HG02885 (cell line): ENCODE results near the gene ATP2C2.

ENCODE experiments used
- ATAC-seq: cut with Tn5 transposase; IDR thresholded peaks from one replicate; pipeline ENCODE4 v1.9.1; 2021; ENCODE audit warnings: mild to moderate bottlenecking; ENCODE audit not compliant: unreplicated experiment, poor library complexity

The ATP2C2 gene

DNA sequence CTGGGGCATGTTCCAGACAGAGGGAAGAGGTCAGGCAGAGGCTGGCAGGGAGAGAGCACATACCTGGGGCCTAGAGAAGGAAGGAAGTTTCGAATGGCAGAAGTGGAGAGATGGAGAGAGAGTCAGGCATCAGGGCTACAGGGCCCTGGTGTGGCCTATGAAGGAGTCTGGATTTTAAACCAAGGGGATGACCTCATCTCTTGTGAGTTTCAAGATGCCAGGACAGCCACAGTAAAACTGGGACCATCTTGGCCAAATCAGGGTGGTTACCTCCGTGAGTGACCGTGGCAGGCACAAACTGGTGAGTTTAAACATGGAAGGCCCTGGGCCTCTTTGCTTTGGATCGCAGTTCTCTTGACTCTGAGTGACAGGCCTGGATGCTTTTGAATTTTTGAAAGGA, 7.6 kb upstream of the ATP2C2 start:
- no peak for ATAC-seq

DNA sequence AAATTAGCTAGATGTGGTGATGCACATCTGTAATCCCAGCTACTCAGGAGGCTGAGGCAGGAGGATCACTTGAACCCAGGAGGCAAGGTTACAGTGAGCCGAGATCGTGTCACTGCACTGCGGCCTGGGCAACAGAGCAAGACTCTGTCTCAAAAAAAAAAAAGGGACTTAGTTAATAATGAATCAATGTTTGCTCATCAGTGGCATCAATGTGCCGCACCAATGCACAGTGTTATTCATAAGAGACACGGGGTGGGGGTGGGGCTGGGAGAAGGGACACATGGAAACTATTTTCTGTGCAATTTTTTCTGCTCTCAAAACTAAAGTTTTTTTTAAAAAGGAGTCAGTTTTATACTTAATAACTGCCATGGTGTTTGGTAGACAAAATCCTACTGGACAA, 6.8 kb upstream of the ATP2C2 start:
- ATAC-seq, result no peak

DNA sequence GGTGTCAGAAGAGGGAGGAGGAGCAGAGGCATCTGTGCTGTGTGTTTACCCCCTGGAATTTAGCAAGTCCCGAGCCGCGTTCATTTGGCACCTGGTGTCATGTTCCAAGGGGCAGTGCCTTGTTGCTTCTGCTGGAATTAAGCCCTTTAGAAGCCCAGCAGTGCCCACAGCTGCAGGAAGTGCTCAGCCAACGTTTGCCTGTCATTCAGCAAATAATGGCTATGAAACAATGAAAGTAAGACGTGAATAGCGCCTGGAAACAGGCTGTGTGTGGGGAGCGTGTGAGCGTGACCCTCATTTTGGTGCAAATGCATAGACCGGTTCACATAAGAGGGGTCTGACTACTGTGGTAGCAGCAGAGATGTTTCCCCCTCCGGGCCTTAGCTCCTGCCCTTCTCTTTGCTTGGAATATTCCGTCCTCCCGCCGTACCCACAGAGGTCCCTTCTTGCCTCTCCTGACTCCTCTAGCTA, 5.8 kb upstream of the ATP2C2 start:
- no peak for ATAC-seq

DNA sequence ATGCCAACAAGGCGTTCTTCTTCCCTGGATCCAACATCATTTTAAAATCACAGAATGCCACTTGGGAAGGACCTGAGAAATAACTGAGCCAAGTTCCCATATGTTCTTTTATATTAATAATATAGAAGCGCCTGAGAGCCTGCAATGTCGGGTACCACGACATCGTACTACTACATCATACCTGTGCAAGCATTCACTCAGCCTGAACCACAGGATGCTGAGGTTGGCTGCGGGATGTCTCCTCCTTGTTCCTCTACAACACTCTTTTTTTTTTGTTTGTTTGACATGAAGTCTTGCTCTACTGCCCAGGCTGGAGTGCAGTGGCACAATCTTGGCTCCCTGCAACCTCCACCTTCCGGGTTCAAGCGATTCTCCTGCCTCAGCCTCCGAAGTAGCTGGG, 2.1 kb upstream of the ATP2C2 start:
- ATAC-seq, result no peak

DNA sequence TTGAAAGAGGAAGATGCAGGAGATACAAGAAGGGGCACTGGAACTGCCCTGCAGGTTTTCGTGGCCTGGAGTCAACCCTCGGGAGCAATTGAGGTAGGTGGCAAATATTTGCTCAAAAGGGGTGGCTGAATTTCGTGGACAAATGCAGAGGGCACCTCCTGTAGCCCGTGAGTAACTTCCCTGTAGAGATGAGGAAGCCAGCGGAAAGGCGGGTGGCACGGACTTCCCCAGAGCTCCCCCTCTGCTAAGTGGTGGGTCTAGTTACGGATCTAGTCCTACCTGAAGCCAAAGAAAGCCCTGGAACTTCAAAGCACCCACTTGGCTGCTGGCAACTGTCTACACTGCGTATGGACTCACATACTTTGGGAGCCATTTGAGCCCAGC, 1.0 kb upstream of the ATP2C2 start:
- ATAC-seq, result no peak

DNA sequence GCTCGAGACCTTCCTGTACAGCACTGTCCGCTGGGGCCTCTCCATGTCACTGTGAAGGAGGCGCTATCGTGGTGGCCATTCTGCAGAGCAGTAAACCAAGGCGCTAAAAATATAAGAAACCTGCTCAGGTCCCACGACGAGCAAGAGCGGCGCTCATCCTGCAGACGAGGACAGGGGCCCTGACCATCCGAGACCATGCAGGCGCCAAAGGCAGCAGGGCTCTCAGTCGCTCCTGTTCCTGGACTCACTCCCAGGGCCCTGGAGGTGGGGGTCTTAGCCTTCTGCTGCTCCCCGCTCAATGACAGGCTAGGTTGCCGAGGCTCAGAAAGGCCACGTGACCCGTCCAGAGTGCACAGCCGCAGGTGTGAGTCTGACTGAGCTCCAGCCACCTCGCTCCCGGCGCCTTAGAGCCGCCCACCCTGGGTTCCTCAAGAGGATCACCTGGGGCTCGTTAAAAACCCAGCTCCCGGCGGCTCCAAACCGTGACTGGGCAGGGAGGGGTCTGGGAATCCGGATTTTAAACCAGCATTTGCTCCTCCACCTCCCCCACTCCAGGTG, 509 bp upstream of the ATP2C2 start:
- no peak for ATAC-seq

DNA sequence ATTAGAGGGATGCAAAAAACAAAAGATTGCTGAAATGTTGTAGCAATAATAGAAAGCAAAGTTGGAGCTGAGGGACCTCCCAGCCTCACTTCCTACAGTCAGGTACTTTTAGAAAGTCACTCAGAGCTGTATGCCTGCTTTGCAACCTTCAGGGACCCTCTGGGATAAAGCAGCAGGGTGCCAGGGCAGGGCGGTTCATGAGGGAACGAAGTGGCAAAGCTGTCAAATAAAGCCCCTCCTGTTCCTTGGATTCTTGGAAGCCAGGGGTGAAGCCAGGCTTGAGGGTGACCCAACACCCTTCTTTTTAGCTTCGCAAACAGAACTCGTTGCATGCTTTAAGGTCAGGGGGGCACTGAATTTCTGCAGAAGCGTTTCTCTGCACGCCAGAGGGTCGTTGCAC, 767 bp downstream of the ATP2C2 start:
- ATAC-seq, result no peak

DNA sequence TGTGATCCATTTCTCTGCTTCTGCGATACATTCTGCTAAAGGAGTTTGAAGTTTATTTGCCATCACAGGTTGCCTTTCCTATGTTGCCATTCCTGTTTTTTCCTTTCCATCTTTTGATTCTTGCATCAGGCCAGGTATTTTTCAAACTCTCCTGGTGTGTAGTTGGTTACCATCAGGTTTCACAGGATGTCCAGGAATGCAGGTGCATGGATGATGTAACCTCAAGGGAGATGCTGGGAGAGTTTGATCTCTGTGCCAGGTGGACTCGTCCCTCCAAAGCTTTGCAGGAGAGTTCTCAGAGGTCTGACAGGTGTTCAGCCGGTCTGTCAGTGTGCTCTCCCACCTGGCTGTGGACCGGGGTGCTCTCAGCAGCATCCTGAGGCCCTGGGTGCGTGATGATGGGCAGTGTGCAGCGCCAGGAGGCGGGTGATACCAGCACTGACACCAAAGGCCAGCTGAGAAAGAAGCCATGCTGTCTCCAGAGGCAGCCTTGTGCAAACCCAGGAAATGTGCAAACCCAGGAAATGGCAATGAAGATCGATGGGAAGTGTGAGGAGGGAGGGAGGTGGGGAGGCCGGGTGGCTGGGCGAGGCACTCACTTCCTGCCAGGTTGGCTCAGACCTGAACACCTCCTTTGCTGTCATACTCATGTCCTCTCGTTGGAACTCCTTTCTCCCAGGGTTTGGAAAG, 1.7 kb downstream of the ATP2C2 start:
- no peak for ATAC-seq

DNA sequence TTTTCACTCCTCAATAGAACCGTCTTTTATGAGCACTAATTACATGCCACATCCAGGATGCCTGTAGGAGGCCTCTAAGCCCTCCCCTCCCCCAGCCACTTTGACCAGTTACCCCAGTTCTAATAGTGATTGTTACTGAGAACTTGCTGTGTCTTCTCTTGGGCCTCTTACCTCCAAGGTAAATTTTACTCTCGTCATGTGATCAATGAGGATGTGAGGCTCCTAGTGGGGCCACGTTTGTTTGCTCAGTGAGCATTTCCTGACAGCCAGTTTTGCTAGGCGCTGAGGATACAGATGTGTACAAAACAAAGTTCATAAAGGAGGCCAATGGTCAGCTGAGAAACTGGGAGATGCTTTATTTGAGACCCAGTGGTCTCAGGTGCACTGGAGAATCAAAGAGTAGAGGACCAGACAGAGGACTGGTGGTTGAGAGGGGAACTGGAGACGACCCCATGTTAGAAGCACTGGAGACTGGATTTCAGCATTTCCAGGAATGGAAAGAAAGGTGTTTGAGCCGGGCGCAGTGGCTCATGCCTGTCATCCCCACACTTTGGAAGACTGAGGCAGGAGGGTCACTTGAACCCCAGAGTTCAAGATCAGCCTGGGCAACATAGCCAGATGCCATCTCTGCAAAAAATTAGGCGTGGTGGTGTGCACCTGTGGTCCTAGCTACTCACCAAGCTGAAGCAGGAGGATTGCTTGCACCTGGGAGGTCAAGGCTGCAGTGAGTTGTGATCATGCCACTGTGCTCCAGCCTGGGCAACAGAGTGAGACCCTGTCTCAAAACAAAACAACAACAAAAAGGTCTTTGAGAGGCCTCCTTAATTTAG, 2.6 kb downstream of the ATP2C2 start:
- no peak for ATAC-seq

DNA sequence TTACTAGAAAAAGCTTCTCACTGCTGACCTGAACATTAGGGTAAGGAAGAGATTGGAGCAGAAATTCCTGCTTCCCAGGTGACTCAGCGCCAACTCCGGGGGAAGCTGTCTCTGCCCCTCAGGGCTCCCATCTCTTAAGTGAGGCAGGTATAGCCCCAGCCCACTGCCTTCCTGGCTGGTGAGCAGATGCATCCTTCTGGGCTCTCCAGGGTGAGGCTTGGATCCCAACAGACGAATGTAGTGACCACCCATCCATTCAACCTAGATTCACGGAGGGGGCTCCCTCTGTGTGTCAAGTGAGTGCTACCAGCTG, 3.2 kb downstream of the ATP2C2 start:
- ATAC-seq, result no peak

DNA sequence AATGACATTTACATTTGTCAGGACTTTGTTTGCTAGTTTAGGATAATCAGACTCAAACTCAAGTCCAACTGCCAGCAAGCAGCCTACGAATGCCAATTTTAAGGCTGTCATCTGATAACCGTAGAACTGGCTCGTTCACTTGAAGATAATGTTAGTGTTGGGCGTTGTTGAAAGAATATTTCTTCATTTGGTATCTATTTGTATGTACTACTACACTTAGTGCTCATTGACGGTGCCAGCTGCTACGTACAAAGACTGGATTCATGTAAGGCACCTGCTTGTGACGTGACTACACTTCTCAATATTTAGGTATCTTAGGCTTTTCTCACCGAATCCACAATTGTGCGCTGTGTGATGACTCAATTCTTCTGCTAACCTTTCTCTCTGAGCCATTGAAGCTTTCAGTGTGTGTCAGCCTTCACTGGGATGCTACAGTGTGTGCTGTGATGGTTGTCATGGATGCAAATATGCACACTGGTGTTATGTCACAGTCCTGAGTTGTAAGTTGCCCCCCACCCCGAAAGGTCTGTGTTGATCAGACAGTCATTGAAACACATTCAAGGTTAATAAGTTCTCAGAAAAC, 5.7 kb downstream of the ATP2C2 start:
- no peak for ATAC-seq

DNA sequence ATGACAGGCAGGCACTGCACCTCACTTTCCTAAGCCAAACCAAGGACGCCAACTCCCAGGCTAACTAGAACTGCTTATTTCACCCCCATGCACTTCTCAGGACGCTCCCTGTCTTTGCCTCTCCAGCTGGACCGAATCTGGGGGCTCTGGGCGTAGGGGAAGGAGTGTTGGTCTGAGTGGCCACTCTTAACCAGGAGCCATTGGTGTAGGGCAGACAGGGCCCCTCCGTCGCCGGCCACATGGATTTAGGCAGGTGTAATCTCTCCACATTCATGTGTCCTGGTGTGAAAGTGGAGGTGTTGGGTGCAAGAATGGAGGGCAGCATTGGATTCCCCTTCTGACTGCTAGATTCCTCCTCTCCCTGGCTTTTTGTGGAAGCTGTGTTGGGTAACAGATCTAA, 9.8 kb downstream of the ATP2C2 start:
- no peak for ATAC-seq

DNA sequence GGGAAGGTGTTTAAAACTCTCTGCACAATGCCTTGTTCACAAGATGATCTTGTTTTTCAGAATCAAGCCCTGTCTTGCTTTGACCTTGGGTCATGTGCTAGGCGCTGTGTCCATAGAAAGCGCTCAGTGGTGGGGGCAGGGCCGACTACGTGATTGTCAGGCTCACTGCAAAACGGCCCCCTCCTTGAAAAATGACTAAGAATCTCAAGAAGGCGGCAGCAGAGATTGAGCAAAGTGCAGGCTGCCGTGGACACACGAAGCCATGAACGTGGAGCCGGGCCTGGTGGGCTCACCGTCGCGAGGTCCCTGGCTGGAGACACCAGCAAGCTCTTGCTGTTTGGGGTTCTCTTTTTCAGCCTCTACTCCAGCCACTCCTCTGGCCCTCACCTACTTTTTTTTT, 10.2 kb downstream of the ATP2C2 start:
- no peak for ATAC-seq

DNA sequence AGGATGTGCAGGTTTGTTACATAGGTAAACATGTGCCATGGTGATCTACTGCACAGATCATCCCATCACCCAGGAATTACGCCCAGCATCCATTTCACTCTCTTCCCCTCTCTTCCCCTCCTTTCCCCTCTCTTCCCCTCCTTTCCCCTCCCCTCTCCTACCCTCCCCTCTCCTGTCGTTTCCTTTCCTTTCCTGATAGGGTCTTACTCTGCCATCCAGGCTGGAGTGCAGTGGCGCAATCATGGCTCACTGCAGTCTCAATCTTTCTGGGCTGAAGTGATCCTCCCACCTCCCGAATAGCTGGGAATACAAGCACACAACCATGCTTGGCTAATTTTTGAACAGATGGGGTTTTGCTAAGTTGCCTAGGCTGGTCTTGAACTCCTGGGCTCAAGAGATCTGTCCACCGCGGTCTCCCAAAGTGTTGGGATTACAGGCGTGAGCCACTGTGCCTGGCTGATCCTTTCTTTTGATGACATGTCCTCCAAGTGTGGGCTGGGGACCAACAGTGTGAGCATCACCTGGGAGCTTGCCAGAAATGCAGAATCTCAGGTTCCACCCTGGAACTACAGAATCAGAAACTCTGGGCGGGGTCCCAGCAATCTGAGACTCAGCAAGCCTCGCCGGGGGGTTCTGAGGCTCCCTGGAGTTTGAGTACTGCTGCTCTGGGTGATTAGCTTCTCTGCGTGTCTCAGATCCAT, 10.8 kb downstream of the ATP2C2 start:
- ATAC-seq, result no peak

DNA sequence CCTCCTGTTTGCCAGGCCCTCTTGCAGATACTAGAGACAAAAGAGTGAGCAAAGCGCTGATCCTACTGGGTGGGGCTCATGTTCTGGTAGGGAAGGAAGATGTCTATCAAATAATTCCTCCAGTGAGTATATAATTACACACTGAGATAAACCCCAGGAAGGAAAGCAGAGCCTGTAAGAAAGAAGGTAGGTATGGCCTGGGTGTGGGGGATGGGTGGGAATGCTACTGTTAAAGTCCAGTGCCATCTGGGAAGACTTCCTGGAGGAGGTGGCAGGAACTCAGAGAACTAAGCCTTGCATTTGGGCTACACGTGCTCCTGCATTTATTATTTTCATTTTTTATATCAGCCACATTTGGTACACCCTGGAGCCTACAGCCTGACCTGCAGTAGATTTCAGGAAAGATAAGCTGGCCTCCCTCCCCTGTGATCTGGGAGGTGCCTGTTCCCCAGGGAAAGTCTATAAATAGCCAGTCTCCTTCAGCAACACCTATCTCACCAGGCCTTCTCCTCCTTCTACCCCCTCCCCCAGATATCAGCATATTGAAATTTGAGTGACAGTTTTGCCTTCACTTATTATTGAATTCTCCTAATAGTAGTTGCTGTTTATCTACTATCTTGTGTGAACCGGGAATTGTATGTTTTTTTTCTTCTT, 11.5 kb downstream of the ATP2C2 start:
- ATAC-seq, result no peak

DNA sequence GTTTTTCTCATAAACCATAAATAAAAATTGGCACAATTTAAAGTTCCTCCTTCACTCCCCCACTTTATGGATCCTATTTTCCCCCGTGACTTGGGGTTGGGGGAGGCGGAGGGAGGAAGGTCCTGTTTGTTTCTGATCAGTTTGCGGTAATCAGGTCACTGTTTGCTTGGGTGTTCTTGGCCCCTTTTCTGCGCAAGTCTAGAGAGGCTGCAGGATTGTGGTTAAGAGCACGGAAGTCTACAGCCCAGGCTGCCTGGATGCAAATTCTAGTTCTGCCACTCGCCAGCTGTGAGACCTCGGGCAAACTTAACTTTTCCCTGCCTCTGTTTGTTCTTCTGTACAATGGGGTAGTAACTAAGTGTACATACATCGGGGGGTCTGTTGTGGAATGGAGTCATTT, 12.1 kb downstream of the ATP2C2 start:
- no peak for ATAC-seq

DNA sequence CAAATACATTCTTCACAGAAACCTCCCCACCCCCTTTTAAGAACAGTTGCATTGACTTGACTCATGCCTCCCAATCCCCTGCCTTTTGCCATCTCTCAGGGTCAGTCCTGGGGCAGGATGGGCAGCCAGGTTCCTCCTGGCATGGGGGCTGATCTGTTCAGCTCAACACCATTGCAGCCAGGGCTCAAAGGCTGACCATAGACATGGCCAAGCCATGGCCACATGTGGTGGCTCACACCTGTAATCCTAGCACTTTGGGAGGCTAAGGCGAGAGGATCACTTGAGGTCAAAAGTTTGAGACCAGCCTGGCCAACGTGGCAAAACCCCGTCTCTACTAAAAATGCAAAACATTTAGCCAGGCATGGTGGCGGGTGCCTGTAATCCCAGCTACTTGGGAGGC, 14.1 kb downstream of the ATP2C2 start:
- ATAC-seq, result no peak

DNA sequence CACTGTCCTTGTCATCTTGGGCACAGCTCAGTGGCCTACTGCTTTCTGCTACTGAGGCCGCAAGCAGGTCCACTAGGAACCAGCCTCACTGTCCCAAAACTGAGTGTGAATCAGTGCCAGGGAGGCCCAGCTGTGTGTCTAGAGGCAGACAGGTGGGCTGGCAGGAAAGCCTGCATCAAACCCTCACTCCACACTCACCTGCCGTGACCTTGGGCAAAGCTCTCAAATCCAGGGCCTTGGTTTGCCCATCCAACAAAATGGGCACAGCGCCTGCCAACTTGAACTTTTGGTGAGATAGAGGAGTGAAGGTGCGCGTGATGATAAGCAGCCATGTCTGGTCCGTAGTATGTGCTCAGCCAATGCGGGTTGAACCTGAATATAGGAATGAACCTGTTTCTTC, 14.8 kb downstream of the ATP2C2 start:
- no peak for ATAC-seq

DNA sequence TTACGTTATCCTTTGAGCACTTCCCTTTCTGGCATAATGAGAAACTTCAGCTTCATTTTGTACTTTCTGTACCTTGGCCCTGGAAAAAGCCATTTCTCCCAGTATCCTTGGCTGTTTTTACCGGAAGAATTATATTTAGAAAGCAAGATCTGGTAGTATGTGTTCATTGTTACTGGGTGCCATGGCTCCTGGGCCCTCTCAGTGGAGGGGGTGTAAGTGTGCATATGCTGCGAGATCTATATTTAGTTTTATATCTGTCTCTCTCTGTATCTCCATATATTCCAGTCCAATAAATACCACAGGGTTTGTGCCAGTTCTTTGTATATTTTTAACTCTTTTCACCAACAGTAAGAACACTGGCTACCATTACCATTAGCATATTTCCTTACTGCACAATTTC, 17.7 kb downstream of the ATP2C2 start:
- no peak for ATAC-seq

DNA sequence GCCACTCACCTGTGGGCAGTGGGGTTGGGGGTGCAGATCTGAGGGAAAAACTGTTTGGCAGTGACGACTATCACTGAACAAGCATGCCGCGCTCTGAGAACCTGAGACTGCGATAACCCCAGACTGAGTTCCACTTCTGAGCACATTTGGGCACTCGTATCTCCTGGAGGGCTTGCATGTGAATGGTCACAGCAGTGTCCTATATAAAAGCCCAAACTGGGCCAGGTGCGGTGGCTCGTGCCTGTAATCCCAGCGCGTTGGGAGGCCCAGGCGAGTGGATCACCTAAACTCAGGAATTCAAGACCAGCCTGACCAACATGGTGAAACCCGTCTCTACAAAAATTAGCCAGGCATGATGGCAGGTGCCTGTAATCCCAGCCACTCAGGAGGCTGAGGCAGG, 18.7 kb downstream of the ATP2C2 start:
- no peak for ATAC-seq
